ENCODE measurements around the gene SCP2.

GRCh38 chr1:52904208-52904926, 22.7 kb upstream of the SCP2 start:
- no peak for TF ChIP-seq EZH2 (IDR thresholded peaks at IDR 0.05; ENCODE audit: borderline replicate concordance, low read depth, low read length, poor library complexity, severe bottlenecking)
- no peak for TF ChIP-seq CTCF (conservative IDR thresholded peaks at IDR 0.05; ENCODE audit: low read depth, low read length)

Data from A673 (cell line).